ENCODE results near the gene ZBTB2.
"Not testable (repeated sequence)": the region's sequence is repeated elsewhere in the genome, so short reads cannot be mapped to it uniquely, and the experiment has no call there.

ZBTB2 gene

DNA sequence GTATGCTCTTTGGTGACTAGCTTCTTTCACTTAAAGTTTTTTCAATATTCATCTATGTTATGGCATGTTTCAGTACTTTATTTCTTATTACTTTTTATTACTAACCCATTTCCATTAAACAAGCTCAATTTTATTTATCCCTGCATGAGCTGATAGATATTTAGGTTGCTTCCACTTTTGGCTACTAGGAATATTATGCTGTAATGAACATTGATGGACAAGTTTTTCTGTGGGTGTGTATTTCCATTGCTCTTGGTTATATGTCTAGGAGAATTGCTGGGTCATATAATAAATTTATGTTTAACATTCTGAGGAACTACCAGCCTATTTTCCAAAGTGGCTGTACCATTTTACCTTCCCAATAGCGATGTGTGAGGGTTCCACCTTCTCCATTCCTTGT, 69.9 kb downstream of the ZBTB2 start:
- no peak for DNase-seq (ENCODE audit: low spot score)
- TF ChIP-seq, protein P1, sequence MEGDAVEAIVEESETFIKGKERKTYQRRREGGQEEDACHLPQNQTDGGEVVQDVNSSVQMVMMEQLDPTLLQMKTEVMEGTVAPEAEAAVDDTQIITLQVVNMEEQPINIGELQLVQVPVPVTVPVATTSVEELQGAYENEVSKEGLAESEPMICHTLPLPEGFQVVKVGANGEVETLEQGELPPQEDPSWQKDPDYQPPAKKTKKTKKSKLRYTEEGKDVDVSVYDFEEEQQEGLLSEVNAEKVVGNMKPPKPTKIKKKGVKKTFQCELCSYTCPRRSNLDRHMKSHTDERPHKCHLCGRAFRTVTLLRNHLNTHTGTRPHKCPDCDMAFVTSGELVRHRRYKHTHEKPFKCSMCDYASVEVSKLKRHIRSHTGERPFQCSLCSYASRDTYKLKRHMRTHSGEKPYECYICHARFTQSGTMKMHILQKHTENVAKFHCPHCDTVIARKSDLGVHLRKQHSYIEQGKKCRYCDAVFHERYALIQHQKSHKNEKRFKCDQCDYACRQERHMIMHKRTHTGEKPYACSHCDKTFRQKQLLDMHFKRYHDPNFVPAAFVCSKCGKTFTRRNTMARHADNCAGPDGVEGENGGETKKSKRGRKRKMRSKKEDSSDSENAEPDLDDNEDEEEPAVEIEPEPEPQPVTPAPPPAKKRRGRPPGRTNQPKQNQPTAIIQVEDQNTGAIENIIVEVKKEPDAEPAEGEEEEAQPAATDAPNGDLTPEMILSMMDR (IDR thresholded peaks at IDR 0.05; ENCODE audit: borderline replicate concordance, control extremely low read depth, extremely low read depth, insufficient read depth, missing control alignments), result no peak
- in situ Hi-C loops (cut with MboI; ENCODE audit: low sequenced_read_pairs, unreplicated experiment), result no loop called here

- in situ Hi-C loops (cut with MboI; ENCODE audit: low sequenced_read_pairs, unreplicated experiment), result no loop called here
- DNase-seq (ENCODE audit: low spot score), result no peak
- TF ChIP-seq, protein P1 (IDR thresholded peaks at IDR 0.05; ENCODE audit: borderline replicate concordance, control extremely low read depth, extremely low read depth, insufficient read depth, missing control alignments), result no peak
Measured at GRCh38 chr6:151320140-151320539, 71.2 kb downstream of the ZBTB2 start.

DNA sequence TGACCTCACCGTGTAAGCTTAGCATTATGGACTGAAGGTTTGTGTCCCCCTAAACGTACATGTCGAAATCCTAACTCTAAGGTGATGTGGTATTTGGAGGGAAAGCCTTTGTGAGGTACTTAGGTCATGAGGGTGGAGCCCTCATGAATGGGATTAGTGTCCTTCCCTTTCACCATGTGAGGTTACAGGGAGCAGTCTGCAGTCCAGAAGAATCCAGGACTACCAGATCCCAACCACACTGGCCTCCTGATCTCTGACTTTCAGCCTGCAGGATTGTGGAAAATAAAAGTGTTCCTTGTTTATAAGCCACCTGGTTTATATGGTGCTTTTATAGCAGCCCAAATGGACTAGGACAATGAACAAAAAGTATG, 73.4 kb downstream of the ZBTB2 start:
- DNase-seq (ENCODE audit: low spot score), result no peak
- in situ Hi-C loops (cut with MboI; ENCODE audit: low sequenced_read_pairs, unreplicated experiment), result no loop called here
- TF ChIP-seq, protein P1 (IDR thresholded peaks at IDR 0.05; ENCODE audit: borderline replicate concordance, control extremely low read depth, extremely low read depth, insufficient read depth, missing control alignments), result no peak

GRCh38 chr6:151317103-151317994, 74.0 kb downstream of the ZBTB2 start:
- DNase-seq (ENCODE audit: low spot score), result no peak

GRCh38 chr6:151315661-151316060, 75.7 kb downstream of the ZBTB2 start:
- in situ Hi-C loops (cut with MboI; ENCODE audit: low sequenced_read_pairs, unreplicated experiment); DNase-seq (ENCODE audit: low spot score): not testable (repeated sequence)

More at GRCh38 chr6:151317103-151317994, 74.0 kb downstream of the ZBTB2 start:
- in situ Hi-C loops (cut with MboI; ENCODE audit: low sequenced_read_pairs, unreplicated experiment), result no loop called here
- TF ChIP-seq, protein P1 (IDR thresholded peaks at IDR 0.05; ENCODE audit: borderline replicate concordance, control extremely low read depth, extremely low read depth, insufficient read depth, missing control alignments), result no peak
